Measurements from ENCODE around the gene BMPER.

DNA sequence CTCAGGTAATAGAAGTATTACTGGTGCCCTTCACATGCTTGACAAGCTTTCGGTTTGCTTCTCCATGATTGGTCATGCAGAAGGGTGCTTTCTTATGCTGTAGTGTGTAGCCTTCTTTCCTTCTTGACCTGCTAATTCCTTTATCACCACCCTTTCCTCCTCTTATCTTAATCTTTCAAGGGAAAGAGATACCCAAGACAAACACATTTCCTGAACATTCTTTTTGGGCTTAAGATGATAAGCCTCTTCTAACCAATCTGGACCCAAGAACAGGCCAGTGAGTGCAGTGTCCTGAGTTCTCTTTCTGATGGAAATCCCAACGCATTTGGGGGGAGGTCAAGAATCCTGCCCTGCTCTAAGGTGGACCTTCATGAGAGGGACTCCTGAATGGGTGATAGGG is 33.8 kb downstream of the BMPER start:
- TF ChIP-seq SMC3 (conservative IDR thresholded peaks at IDR 0.05; ENCODE audit: poor library complexity), result no peak
- TF ChIP-seq, protein P1, sequence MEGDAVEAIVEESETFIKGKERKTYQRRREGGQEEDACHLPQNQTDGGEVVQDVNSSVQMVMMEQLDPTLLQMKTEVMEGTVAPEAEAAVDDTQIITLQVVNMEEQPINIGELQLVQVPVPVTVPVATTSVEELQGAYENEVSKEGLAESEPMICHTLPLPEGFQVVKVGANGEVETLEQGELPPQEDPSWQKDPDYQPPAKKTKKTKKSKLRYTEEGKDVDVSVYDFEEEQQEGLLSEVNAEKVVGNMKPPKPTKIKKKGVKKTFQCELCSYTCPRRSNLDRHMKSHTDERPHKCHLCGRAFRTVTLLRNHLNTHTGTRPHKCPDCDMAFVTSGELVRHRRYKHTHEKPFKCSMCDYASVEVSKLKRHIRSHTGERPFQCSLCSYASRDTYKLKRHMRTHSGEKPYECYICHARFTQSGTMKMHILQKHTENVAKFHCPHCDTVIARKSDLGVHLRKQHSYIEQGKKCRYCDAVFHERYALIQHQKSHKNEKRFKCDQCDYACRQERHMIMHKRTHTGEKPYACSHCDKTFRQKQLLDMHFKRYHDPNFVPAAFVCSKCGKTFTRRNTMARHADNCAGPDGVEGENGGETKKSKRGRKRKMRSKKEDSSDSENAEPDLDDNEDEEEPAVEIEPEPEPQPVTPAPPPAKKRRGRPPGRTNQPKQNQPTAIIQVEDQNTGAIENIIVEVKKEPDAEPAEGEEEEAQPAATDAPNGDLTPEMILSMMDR (IDR thresholded peaks at IDR 0.05; ENCODE audit: poor library complexity, severe bottlenecking), result no peak
- TF ChIP-seq TAF1 (IDR thresholded peaks at IDR 0.05; ENCODE audit: low read depth), result no peak
- TF ChIP-seq EP300 (conservative IDR thresholded peaks at IDR 0.05; ENCODE audit: poor library complexity, severe bottlenecking), result no peak
- no peak for TF ChIP-seq RAD21 (conservative IDR thresholded peaks at IDR 0.05)
- TF ChIP-seq EZH2 (IDR thresholded peaks at IDR 0.05; ENCODE audit: borderline replicate concordance, insufficient read depth, low read length, poor library complexity, severe bottlenecking), result no peak
- TF ChIP-seq POLR2AphosphoS5 (IDR thresholded peaks at IDR 0.05), result no peak
- TF ChIP-seq, protein P2, sequence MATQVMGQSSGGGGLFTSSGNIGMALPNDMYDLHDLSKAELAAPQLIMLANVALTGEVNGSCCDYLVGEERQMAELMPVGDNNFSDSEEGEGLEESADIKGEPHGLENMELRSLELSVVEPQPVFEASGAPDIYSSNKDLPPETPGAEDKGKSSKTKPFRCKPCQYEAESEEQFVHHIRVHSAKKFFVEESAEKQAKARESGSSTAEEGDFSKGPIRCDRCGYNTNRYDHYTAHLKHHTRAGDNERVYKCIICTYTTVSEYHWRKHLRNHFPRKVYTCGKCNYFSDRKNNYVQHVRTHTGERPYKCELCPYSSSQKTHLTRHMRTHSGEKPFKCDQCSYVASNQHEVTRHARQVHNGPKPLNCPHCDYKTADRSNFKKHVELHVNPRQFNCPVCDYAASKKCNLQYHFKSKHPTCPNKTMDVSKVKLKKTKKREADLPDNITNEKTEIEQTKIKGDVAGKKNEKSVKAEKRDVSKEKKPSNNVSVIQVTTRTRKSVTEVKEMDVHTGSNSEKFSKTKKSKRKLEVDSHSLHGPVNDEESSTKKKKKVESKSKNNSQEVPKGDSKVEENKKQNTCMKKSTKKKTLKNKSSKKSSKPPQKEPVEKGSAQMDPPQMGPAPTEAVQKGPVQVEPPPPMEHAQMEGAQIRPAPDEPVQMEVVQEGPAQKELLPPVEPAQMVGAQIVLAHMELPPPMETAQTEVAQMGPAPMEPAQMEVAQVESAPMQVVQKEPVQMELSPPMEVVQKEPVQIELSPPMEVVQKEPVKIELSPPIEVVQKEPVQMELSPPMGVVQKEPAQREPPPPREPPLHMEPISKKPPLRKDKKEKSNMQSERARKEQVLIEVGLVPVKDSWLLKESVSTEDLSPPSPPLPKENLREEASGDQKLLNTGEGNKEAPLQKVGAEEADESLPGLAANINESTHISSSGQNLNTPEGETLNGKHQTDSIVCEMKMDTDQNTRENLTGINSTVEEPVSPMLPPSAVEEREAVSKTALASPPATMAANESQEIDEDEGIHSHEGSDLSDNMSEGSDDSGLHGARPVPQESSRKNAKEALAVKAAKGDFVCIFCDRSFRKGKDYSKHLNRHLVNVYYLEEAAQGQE (IDR thresholded peaks at IDR 0.05; ENCODE audit: borderline replicate concordance), result no peak
- no peak for TF ChIP-seq MXI1 (conservative IDR thresholded peaks at IDR 0.05; ENCODE audit: poor library complexity, severe bottlenecking)

All from neural cell (in vitro differentiated cells).